ENCODE data around the gene CPNE6. TPM values are rescaled to one million over a fixed set of nuclear protein-coding genes. Genes with fewer than 3 reads are reported as not detected.

CPNE6 gene
- total RNA-seq, 1 experiment from 2014 or later, result not detected

- no TSS peak for BruUV-seq (replicated peaks)
- H3K4me2 ChIP-seq (ENCODE audit: low read length), result no peak overlapping the region
- H3K27ac ChIP-seq (ENCODE audit: low read depth, low read length), result no peak overlapping the region
- no peak overlapping the region for H2AFZ ChIP-seq (ENCODE audit: low read depth, low read length, poor library complexity, severe bottlenecking)
- ChIA-PET RAD21 (ENCODE audit: low non-redundant PET in 1 of 2, low total read pairs in 2 of 2, uncharacterized antibody in 2 of 2, unreplicated experiment in 2 of 2) (interaction anchor here (0.6 to 3.0 kb wide), 3 partner anchors 35 to 70 kb away, joined by 3 to 29 read pairs (median 6); partner anchors contain the start of gene PCK2 (in 1 of the 2)), POLR2A (interaction anchor here (1.4 to 4.0 kb wide), 2 partner anchors 36 to 52 kb away, joined by 3 to 38 read pairs; partner anchors contain the start of gene PCK2), CTCF (interaction anchor here (1.3 to 5.7 kb wide), 4 partner anchors 17 to 186 kb away, joined by 3 to 149 read pairs (median 61); partner anchors contain the start of genes PCK2 and TINF2)
- no peaks in the 10 kb centered on the region for H4K20me1 ChIP-seq (ENCODE audit: insufficient read depth)
- H3K4me3 ChIP-seq (replicated peaks in 1 of 2; ENCODE audit: low read depth in 1 of 2, low read length in 2 of 2), result no peak overlapping the region
- TF ChIP-seq SP1 (IDR thresholded peaks at IDR 0.05; ENCODE audit: low read depth) (no peak), ELF1 (IDR thresholded peaks at IDR 0.05; ENCODE audit: borderline replicate concordance, low read depth) (no peak), POLR2AphosphoS5 (IDR thresholded peaks at IDR 0.05; ENCODE audit: low read depth, low read length) (no peak), ZNF274 (IDR thresholded peaks at IDR 0.05; ENCODE audit: low read depth, low read length) (no peak), RAD21 (IDR thresholded peaks at IDR 0.05; ENCODE audit: low read depth) (no peak), CTCF (IDR thresholded peaks at IDR 0.05 in 2 of 3, conservative IDR thresholded peaks at IDR 0.05 in 1 of 3; ENCODE audit: borderline replicate concordance in 1 of 3, insufficient read depth in 1 of 3, low read depth in 2 of 3, low read length in 2 of 3) (no peak), POLR2A (IDR thresholded peaks at IDR 0.05; ENCODE audit: borderline replicate concordance, extremely low read depth, insufficient read depth, insufficient read length) (no peak), ATF3 (IDR thresholded peaks at IDR 0.05) (no peak), TCF7L2 (IDR thresholded peaks at IDR 0.05; ENCODE audit: borderline replicate concordance, extremely low read depth, insufficient read depth, insufficient read length) (no peak), ZFX (IDR thresholded peaks at IDR 0.05) (no peak), SRF (IDR thresholded peaks at IDR 0.05; ENCODE audit: low read depth) (no peak)
- DNase-seq (ENCODE audit: low read depth, low spot score) (no peak), ATAC-seq (no peak)
- H3K36me3 ChIP-seq (ENCODE audit: control insufficient read depth in 1 of 2, insufficient read depth in 2 of 2, low read length in 2 of 2), result no peaks in the 10 kb centered on the region
- H3K9me2 ChIP-seq (ENCODE audit: insufficient read depth), result no peaks in the 10 kb centered on the region
- intact Hi-C loops (cut with micrococcal nuclease), result loop anchor here (5.0 kb wide), 1 partner anchor 241 kb away; the partner anchor contains the start of genes DHRS1 and NOP9
- H3K9ac ChIP-seq (ENCODE audit: low read length), result no peak overlapping the region
- H3K4me1 ChIP-seq (ENCODE audit: control insufficient read depth in 1 of 2, insufficient read depth in 2 of 2, low read length in 2 of 2), result peaks cover 5 to 25% of the 10 kb centered on the region in 2 experiments; a peak in 3 of 4 replicates
- no peaks in the 10 kb centered on the region for H3K27me3 ChIP-seq (ENCODE audit: insufficient read depth, low read length)
- no peaks in the 10 kb centered on the region for H3K79me2 ChIP-seq (ENCODE audit: insufficient read depth, low read length)
- H3K9me3 ChIP-seq (ENCODE audit: control insufficient read depth in 1 of 2, insufficient read depth in 1 of 2, low read depth in 1 of 2, low read length in 2 of 2), result no peaks in the 10 kb centered on the region
Observed at GRCh38 chr14:24055971-24056799, 15.2 kb upstream of the CPNE6 start.

All from HCT116 (cell line).